Esophagus muscularis mucosa (tissue), 3 donors: Measurements from ENCODE around the gene ARL11.
A peak's percentile ranks its signal among the peaks of the same experiment; 100 is the strongest.

Experiments used
- POLR2AphosphoS5 ChIP-seq, 2 donors: sonication (generic); formaldehyde crosslinking; IDR thresholded peaks; one replicate each; pipeline ENCODE4 v1.6.1; 2017; ENCODE audit warnings: antibody characterized with exemption in 2 of 2
- TF ChIP-seq, protein P1 (sequence below), 3 experiments: fragments of 200-600 bp in 2 of 3; fragments of 450-650 bp in 1 of 3; sonication (generic) in 2 of 3; IDR thresholded peaks; one replicate each; pipeline ENCODE4 v1.5.1; 2017 to 2019; ENCODE audit warnings: antibody characterized with exemption in 3 of 3, mild to moderate bottlenecking in 2 of 3, moderate library complexity in 1 of 3

GRCh38 chr13:49641801-49642291, 13.5 kb downstream of the ARL11 start:
- TF ChIP-seq, protein P1, sequence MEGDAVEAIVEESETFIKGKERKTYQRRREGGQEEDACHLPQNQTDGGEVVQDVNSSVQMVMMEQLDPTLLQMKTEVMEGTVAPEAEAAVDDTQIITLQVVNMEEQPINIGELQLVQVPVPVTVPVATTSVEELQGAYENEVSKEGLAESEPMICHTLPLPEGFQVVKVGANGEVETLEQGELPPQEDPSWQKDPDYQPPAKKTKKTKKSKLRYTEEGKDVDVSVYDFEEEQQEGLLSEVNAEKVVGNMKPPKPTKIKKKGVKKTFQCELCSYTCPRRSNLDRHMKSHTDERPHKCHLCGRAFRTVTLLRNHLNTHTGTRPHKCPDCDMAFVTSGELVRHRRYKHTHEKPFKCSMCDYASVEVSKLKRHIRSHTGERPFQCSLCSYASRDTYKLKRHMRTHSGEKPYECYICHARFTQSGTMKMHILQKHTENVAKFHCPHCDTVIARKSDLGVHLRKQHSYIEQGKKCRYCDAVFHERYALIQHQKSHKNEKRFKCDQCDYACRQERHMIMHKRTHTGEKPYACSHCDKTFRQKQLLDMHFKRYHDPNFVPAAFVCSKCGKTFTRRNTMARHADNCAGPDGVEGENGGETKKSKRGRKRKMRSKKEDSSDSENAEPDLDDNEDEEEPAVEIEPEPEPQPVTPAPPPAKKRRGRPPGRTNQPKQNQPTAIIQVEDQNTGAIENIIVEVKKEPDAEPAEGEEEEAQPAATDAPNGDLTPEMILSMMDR (IDR thresholded peaks at IDR 0.05), result no peak
- TF ChIP-seq POLR2AphosphoS5 (IDR thresholded peaks at IDR 0.05), result peak in 1 of 2 donors; percentile 73
